Measurements from ENCODE around the gene GPT2. TPM values are rescaled to one million over a fixed set of nuclear protein-coding genes. Genes with fewer than 3 reads are reported as not detected.
A peak's percentile ranks its signal among the peaks of the same experiment; 100 is the strongest.

Gene GPT2
- polyA plus RNA-seq, 1 experiment: 18.5 TPM

- no peak for DNase-seq (ENCODE audit: low read depth, low spot score)
- POLR2A ChIA-PET: no interaction called here
- peaks cover 5% of the 10 kb centered on the region for H3K27me3 ChIP-seq (ENCODE audit: control insufficient read depth, insufficient read depth, low read length)
These were observed 8.9 kb upstream of the GPT2 start for GRCh38 chr16:46875243-46875642.

GRCh38 chr16:46882304-46882939, 1.7 kb upstream of the GPT2 start:
- no peak for DNase-seq (ENCODE audit: low read depth, low spot score)
- no peak overlapping the region for H3K4me3 ChIP-seq (ENCODE audit: low read depth, low read length)
- no peak overlapping the region for H3K27ac ChIP-seq (ENCODE audit: low read depth, low read length)
- TF ChIP-seq, protein P1, sequence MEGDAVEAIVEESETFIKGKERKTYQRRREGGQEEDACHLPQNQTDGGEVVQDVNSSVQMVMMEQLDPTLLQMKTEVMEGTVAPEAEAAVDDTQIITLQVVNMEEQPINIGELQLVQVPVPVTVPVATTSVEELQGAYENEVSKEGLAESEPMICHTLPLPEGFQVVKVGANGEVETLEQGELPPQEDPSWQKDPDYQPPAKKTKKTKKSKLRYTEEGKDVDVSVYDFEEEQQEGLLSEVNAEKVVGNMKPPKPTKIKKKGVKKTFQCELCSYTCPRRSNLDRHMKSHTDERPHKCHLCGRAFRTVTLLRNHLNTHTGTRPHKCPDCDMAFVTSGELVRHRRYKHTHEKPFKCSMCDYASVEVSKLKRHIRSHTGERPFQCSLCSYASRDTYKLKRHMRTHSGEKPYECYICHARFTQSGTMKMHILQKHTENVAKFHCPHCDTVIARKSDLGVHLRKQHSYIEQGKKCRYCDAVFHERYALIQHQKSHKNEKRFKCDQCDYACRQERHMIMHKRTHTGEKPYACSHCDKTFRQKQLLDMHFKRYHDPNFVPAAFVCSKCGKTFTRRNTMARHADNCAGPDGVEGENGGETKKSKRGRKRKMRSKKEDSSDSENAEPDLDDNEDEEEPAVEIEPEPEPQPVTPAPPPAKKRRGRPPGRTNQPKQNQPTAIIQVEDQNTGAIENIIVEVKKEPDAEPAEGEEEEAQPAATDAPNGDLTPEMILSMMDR (IDR thresholded peaks at IDR 0.05; ENCODE audit: low read depth, low read length): no peak
- peaks cover 6% of the 10 kb centered on the region for H3K27me3 ChIP-seq (ENCODE audit: control insufficient read depth, insufficient read depth, low read length)
- ChIA-PET POLR2A (no interaction called here), CTCF (interaction anchor here (0.7 kb wide), 1 partner anchor 81 kb away, joined by 3 read pairs; no protein-coding TSS in a partner anchor)
- no peaks in the 10 kb centered on the region; the same call in 1 of the 2 replicates for H3K9me3 ChIP-seq (ENCODE audit: control insufficient read depth, insufficient read depth, low read length)

More at GRCh38 chr16:46875243-46875642, 8.9 kb upstream of the GPT2 start:
- CTCF ChIA-PET: interaction anchor here (0.6 to 4.4 kb wide), 4 partner anchors 17 to 34 kb away, joined by 3 to 29 read pairs (median 6); no protein-coding TSS in a partner anchor
- H3K4me3 ChIP-seq (ENCODE audit: low read depth, low read length): no peak overlapping the region
- H3K9me3 ChIP-seq (ENCODE audit: control insufficient read depth, insufficient read depth, low read length): no peaks in the 10 kb centered on the region
- TF ChIP-seq, protein P1 (IDR thresholded peaks at IDR 0.05; ENCODE audit: low read depth, low read length): no peak
- no peak overlapping the region for H3K27ac ChIP-seq (ENCODE audit: low read depth, low read length)

GRCh38 chr16:46882940-46883307, 1.2 kb upstream of the GPT2 start:
- TF ChIP-seq, protein P1 (IDR thresholded peaks at IDR 0.05; ENCODE audit: low read depth, low read length): no peak
- ChIA-PET CTCF (interaction anchor here (2.0 kb wide), 1 partner anchor 29 kb away, joined by 9 read pairs; no protein-coding TSS in a partner anchor), POLR2A (no interaction called here)
- no peaks in the 10 kb centered on the region; the same call in 1 of the 2 replicates for H3K9me3 ChIP-seq (ENCODE audit: control insufficient read depth, insufficient read depth, low read length)
- peak overlapping the region; percentile 65 for H3K27ac ChIP-seq (ENCODE audit: low read depth, low read length)
- H3K27me3 ChIP-seq (ENCODE audit: control insufficient read depth, insufficient read depth, low read length): peaks cover 6% of the 10 kb centered on the region
- no peak for DNase-seq (ENCODE audit: low read depth, low spot score)
- no peak overlapping the region for H3K4me3 ChIP-seq (ENCODE audit: low read depth, low read length)

DNA sequence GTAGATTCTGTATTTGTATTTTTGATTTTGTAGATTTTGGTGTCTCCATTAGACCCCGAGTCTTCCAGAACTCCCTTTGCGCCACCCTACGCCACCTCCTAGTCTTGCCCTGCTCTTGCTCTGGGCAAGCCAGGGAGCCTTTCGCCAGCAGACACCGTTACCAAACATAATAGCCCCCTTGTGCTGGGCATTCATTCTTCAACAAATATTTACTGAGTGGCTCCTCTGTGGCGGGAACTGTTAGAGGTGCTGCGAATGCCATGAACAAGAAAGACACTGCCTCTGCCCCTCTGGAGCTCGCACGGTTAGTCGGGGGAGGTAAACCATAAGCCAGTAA, 841 bp upstream of the GPT2 start:
- peaks cover 6% of the 10 kb centered on the region for H3K27me3 ChIP-seq (ENCODE audit: control insufficient read depth, insufficient read depth, low read length)
- peak overlapping the region; percentile 65 for H3K27ac ChIP-seq (ENCODE audit: low read depth, low read length)
- CTCF ChIA-PET: interaction anchor here (2.0 to 5.2 kb wide), 2 partner anchors 25 to 30 kb away, joined by 9 to 28 read pairs; no protein-coding TSS in a partner anchor
- H3K9me3 ChIP-seq (ENCODE audit: control insufficient read depth, insufficient read depth, low read length): no peaks in the 10 kb centered on the region; the same call in 1 of the 2 replicates
- POLR2A ChIA-PET: interaction anchor here (1.3 kb wide), 1 partner anchor 23 kb away, joined by 3 read pairs; no protein-coding TSS in a partner anchor
- no peak for DNase-seq (ENCODE audit: low read depth, low spot score)
- peak overlapping the region; percentile 81 for H3K4me3 ChIP-seq (ENCODE audit: low read depth, low read length)
- TF ChIP-seq, protein P1 (IDR thresholded peaks at IDR 0.05; ENCODE audit: low read depth, low read length): no peak

Measured in AG04450 (cell line).